A549 (cell line): Measurements from ENCODE around the gene CARD11. TPM values are rescaled to one million over a fixed set of nuclear protein-coding genes. Genes with fewer than 3 reads are reported as not detected.

Source experiments
- ATAC-seq, 2 experiments: fragments of 200-7000 bp in 1 of 2; fragments of >200 bp in 1 of 2; cut with Nextera tagmentation in 1 of 2; cut with Tn5 transposase in 1 of 2; 3 replicates each; pipeline versions ENCODE4 v1.8.0 to v1.9.1; 2018 to 2020; ENCODE audit warnings: mild to moderate bottlenecking in 1 of 2, moderate library complexity in 1 of 2
- CTCF ChIA-PET: fragments of 300-600 bp; sonication (Branson Sonifier 250); formaldehyde crosslinking; extraction: SDS; loops from one replicate; lab custom pipeline; 2021; ENCODE audit warnings: antibody characterized with exemption, inconsistent platforms; lab: Yijun Ruan, JAX
- POLR2A ChIA-PET: fragments of 350-600 bp; formaldehyde crosslinking; extraction: SDS; loops from one replicate; lab custom pipeline; 2021; ENCODE audit warnings: antibody characterized with exemption, inconsistent platforms; lab: Yijun Ruan, JAX
- DNase-seq, 2 experiments: peaks; one replicate each; pipeline versions ENCODE4 v3.0.0 to v3.0.0-alpha.2; 2011 to 2016; ENCODE audit warnings: low read depth in 1 of 2, low spot score in 1 of 2
- FAIRE-seq: peaks from 2 replicates; lab custom pipeline; 2011; peaks lifted over from hg19 to GRCh38; lab: Jason Lieb, UNC
- H3K27ac ChIP-seq, 2 experiments: fragments of >200 bp; sonication (Bioruptor Twin); formaldehyde crosslinking; 3 replicates each; pipeline ENCODE4 v1.5.1; 2016 to 2017
- H3K4me1 ChIP-seq: fragments of >200 bp; sonication (Bioruptor Twin); formaldehyde crosslinking; 3 replicates; pipeline ENCODE4 v1.6.1; 2016
- H3K4me2 ChIP-seq: fragments of >200 bp; sonication (Bioruptor Twin); formaldehyde crosslinking; 3 replicates; pipeline ENCODE4 v1.6.1; 2016
- H3K4me3 ChIP-seq: fragments of >200 bp; sonication (Bioruptor Twin); formaldehyde crosslinking; 3 replicates; pipeline ENCODE4 v1.5.1; 2016
- H3K9me3 ChIP-seq: fragments of >200 bp; sonication (Bioruptor Twin); formaldehyde crosslinking; 3 replicates; pipeline ENCODE4 v1.6.1; 2016
- CBX8 ChIP-seq: fragments of 200-600 bp; sonication (generic); IDR thresholded peaks from 2 replicates; pipeline ENCODE4 v1.6.1; 2016
- CHD2 ChIP-seq: fragments of 150-350 bp; IDR thresholded peaks from 2 replicates; pipeline ENCODE4 v1.6.1; 2014; ENCODE audit warnings: low read length; ENCODE audit not compliant: partially characterized antibody
- CHD4 ChIP-seq: fragments of 200-600 bp; sonication (generic); IDR thresholded peaks from 2 replicates; pipeline ENCODE4 v1.6.1; 2016; ENCODE audit warnings: antibody characterized with exemption, mild to moderate bottlenecking, borderline replicate concordance
- EP300 ChIP-seq, 2 experiments: fragments of >200 bp; sonication (Bioruptor Twin); formaldehyde crosslinking; IDR thresholded peaks; 2 replicates in 1 of 2; 3 replicates in 1 of 2; pipeline ENCODE4 v1.6.1; 2016 to 2017
- FOXS1 ChIP-seq: fragments of 250-450 bp; sonication (Bioruptor Pico); IDR thresholded peaks from 2 replicates; pipeline ENCODE4 v1.5.0; 2020; ENCODE audit warnings: mild to moderate bottlenecking, moderate library complexity
- HEYL ChIP-seq: fragments of 250-450 bp; sonication (Bioruptor Pico); IDR thresholded peaks from 2 replicates; pipeline ENCODE4 v1.8.0; 2021; ENCODE audit warnings: mild to moderate bottlenecking, moderate library complexity
- HOXA7 ChIP-seq: fragments of 250-450 bp; sonication (Bioruptor Pico); IDR thresholded peaks from 2 replicates; pipeline ENCODE4 v1.5.0; 2020; ENCODE audit warnings: mild to moderate bottlenecking, moderate library complexity
- HOXB5 ChIP-seq: fragments of 250-450 bp; sonication (Bioruptor Pico); IDR thresholded peaks from 2 replicates; pipeline ENCODE4 v1.5.0; 2020; ENCODE audit warnings: mild to moderate bottlenecking, moderate library complexity
- JUN ChIP-seq, 2 experiments: fragments of >200 bp; sonication (Bioruptor Twin); formaldehyde crosslinking; IDR thresholded peaks; 2 replicates in 1 of 2; 3 replicates in 1 of 2; pipeline ENCODE4 v1.6.1; 2016 to 2017
- JUNB ChIP-seq: fragments of >200 bp; sonication (Bioruptor Twin); formaldehyde crosslinking; IDR thresholded peaks from 2 replicates; pipeline ENCODE4 v1.6.1; 2016
- KDM5A ChIP-seq: fragments of 200-600 bp; sonication (generic); IDR thresholded peaks from 2 replicates; pipeline ENCODE4 v1.6.1; 2016; ENCODE audit warnings: antibody characterized with exemption, mild to moderate bottlenecking
- MAFK ChIP-seq: fragments of 450-650 bp; IDR thresholded peaks from 2 replicates; pipeline ENCODE4 v1.6.1; 2014; ENCODE audit not compliant: partially characterized antibody
- MAZ ChIP-seq: fragments of 150-350 bp; IDR thresholded peaks from 2 replicates; pipeline ENCODE4 v1.6.1; 2014; ENCODE audit warnings: antibody characterized with exemption, low read depth, low read length, borderline replicate concordance
- NPAS2 ChIP-seq: fragments of 250-450 bp; sonication (Bioruptor Pico); IDR thresholded peaks from 2 replicates; pipeline ENCODE4 v1.8.0; 2022; ENCODE audit warnings: mild to moderate bottlenecking, moderate library complexity, borderline replicate concordance
- NR3C1 ChIP-seq: fragments of >200 bp; sonication (Bioruptor Twin); formaldehyde crosslinking; IDR thresholded peaks from 3 replicates; pipeline ENCODE4 v1.6.1; 2017
- RARB ChIP-seq: fragments of 250-450 bp; sonication (Bioruptor Pico); IDR thresholded peaks from 2 replicates; pipeline ENCODE4 v1.8.0; 2021; ENCODE audit warnings: mild to moderate bottlenecking, moderate library complexity
- RNF2 ChIP-seq: fragments of 200-600 bp; sonication (generic); IDR thresholded peaks from 2 replicates; pipeline ENCODE4 v1.6.1; 2016; ENCODE audit warnings: low read depth, mild to moderate bottlenecking, antibody characterized with exemption, moderate library complexity, borderline replicate concordance
- SREBF2 ChIP-seq: fragments of 450-650 bp; IDR thresholded peaks from 2 replicates; pipeline ENCODE4 v1.6.1; 2014; ENCODE audit warnings: mild to moderate bottlenecking, moderate library complexity
- TFCP2L1 ChIP-seq: fragments of 250-450 bp; sonication (Bioruptor Pico); IDR thresholded peaks from 2 replicates; pipeline ENCODE4 v1.5.0; 2021; ENCODE audit warnings: mild to moderate bottlenecking
- TP53 ChIP-seq: fragments of 250-450 bp; sonication (Bioruptor Pico); IDR thresholded peaks from 2 replicates; pipeline ENCODE4 v1.5.0; 2021; ENCODE audit warnings: mild to moderate bottlenecking, moderate library complexity
- ZC3H11A ChIP-seq: fragments of 450-650 bp; IDR thresholded peaks from 2 replicates; pipeline ENCODE4 v1.6.1; 2014; ENCODE audit warnings: antibody characterized with exemption, mild to moderate bottlenecking
- ZFP36 ChIP-seq: fragments of 450-650 bp; IDR thresholded peaks from 2 replicates; pipeline ENCODE4 v1.6.1; 2014; ENCODE audit warnings: borderline replicate concordance; ENCODE audit not compliant: partially characterized antibody
- ZNF302 ChIP-seq: fragments of 250-450 bp; sonication (Bioruptor Pico); IDR thresholded peaks from 2 replicates; pipeline ENCODE4 v1.9.0; 2021; ENCODE audit warnings: inconsistent platforms, mild to moderate bottlenecking, moderate library complexity
- ZSCAN20 ChIP-seq: fragments of 250-450 bp; sonication (Bioruptor Pico); IDR thresholded peaks from 2 replicates; pipeline ENCODE4 v1.8.0; 2022; ENCODE audit warnings: mild to moderate bottlenecking, moderate library complexity
- WGBS: methylation state at CpG from one replicate; pipeline ENCODE4 v1.1.6; 2017; ENCODE audit errors: missing lambda C conversion rate; 5-methylcytosine and 5-hydroxymethylcytosine counted together
- polyA plus RNA-seq, 4 experiments: library from polyadenylated mRNA; depleted of rRNA in 3 of 4; stranded (reverse); fragments of >200 nt; fragmentation: RNase III in 1 of 4; extraction: RNeasy Plus Mini Kit Qiagen cat#74134 plus additional on column Dnase treatment in 1 of 4; gene quantifications; 2 replicates in 3 of 4; 3 replicates in 1 of 4; pipeline ENCODE4 v1.2.3, GENCODE V29; 2011 to 2017
- TF ChIP-seq, protein P1 (sequence below): fragments of 450-650 bp; IDR thresholded peaks from 2 replicates; pipeline ENCODE4 v1.6.1; 2014; ENCODE audit warnings: antibody characterized with exemption
- TF ChIP-seq, protein P2 (sequence below): fragments of >200 bp; sonication (Bioruptor Twin); formaldehyde crosslinking; IDR thresholded peaks from 2 replicates; pipeline ENCODE4 v1.6.1; 2016
- TF ChIP-seq, protein P3 (sequence below): fragments of 200-600 bp; sonication (generic); IDR thresholded peaks from 2 replicates; pipeline ENCODE4 v1.6.1; 2016; ENCODE audit warnings: antibody characterized with exemption, mild to moderate bottlenecking, moderate library complexity
- TF ChIP-seq, protein P4 (sequence below): fragments of >200 bp; sonication (Bioruptor Twin); formaldehyde crosslinking; IDR thresholded peaks from 3 replicates; pipeline ENCODE4 v1.5.1; 2016
- TF ChIP-seq, protein P5 (sequence below): fragments of >200 bp; sonication (Bioruptor Twin); formaldehyde crosslinking; IDR thresholded peaks from 3 replicates; pipeline ENCODE4 v1.6.1; 2016

Gene CARD11
- polyA plus RNA-seq, 2 of the 4 experiments (the other 2 are of a cell fraction), result 0.48 to 1.1 TPM

DNA sequence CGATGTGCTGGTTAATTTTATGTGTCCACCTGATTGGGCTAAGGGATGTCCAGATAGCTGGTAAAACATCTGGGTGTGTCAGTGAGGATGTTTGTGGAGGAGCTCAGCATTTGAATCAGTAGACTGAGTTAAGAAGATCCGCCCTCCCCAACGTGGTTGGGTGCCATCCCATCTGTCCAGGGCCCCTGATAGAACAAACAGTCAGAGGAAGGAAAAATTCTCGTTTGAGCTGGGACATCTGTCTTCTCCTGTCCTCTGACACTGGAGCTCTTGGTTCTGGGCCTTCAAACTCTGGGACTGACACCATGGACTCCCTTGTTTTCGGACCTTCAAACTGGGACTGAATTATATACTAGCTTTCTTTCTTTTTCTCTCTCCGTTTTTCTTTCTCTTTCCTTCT, 59.6 kb downstream of the CARD11 start:
- ChIA-PET POLR2A (no interaction called here), CTCF (no interaction called here)
- no peak overlapping the region for H3K4me3 ChIP-seq
- no peak for DNase-seq
- ATAC-seq, result no peak
- H3K9me3 ChIP-seq, result no peaks in the 10 kb centered on the region
- no peak overlapping the region for H3K4me2 ChIP-seq
- TF ChIP-seq RNF2 (no peak), FOXS1 (CRISPR knock-in tag) (no peak), KDM5A (no peak), JUN (IDR thresholded peaks at IDR 0.05) (no peak), EP300 (IDR thresholded peaks at IDR 0.05) (no peak), ZC3H11A (no peak), ZFP36 (no peak), SREBF2 (no peak), MAZ (no peak), ZNF302 (CRISPR knock-in tag) (no peak), RARB (CRISPR knock-in tag) (no peak), MAFK (no peak)
- H3K4me1 ChIP-seq, result no peaks in the 10 kb centered on the region
- FAIRE-seq, result no peak
- no peak overlapping the region for H3K27ac ChIP-seq
- WGBS, result 50% methylated on average over 6 of the region's 6 CpGs

DNA sequence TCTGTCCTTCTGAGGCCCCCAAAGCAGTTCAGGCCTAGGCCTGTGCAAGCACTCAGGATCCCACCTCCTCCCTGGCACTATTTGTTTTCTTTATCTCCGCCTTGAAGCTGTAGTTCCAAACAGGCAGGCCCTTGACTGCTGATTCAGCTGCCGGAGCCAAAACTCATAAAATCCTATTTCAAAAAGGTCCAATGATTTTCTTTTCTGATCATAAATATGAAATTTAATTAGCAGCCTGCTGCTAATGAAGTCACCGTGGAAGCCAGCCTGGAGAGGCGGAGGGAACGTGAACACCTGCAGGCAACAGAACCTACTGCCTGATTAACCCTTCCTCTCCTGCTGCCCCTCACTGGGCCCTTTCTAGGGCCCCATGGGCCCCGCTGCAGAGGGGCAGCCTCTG, 60.1 kb downstream of the CARD11 start:
- ATAC-seq (no peak), FAIRE-seq (no peak)
- Histone ChIP-seq H3K9me3 (no peaks in the 10 kb centered on the region), H3K27ac (no peak overlapping the region), H3K4me3 (no peak overlapping the region), H3K4me1 (no peaks in the 10 kb centered on the region)
- CTCF ChIA-PET, result interaction anchor here (0.7 to 0.8 kb wide), 2 partner anchors 97 to 132 kb away, joined by 3 to 4 read pairs; no protein-coding TSS in a partner anchor
- POLR2A ChIA-PET, result no interaction called here
- 84% methylated on average over 6 of the region's 6 CpGs for WGBS
- TF ChIP-seq JUN (IDR thresholded peaks at IDR 0.05) (no peak), NR3C1 (no peak), HEYL (CRISPR knock-in tag) (no peak), TFCP2L1 (no peak), CBX8 (no peak), EP300 (IDR thresholded peaks at IDR 0.05) (no peak), MAZ (no peak), TP53 (CRISPR knock-in tag) (no peak), CHD4 (no peak)
- TF ChIP-seq, protein P1, sequence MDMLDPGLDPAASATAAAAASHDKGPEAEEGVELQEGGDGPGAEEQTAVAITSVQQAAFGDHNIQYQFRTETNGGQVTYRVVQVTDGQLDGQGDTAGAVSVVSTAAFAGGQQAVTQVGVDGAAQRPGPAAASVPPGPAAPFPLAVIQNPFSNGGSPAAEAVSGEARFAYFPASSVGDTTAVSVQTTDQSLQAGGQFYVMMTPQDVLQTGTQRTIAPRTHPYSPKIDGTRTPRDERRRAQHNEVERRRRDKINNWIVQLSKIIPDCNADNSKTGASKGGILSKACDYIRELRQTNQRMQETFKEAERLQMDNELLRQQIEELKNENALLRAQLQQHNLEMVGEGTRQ, result no peak
- TF ChIP-seq, protein P2, sequence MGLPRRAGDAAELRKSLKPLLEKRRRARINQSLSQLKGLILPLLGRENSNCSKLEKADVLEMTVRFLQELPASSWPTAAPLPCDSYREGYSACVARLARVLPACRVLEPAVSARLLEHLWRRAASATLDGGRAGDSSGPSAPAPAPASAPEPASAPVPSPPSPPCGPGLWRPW, result no peak
- TF ChIP-seq, all 56 proteins: peak for 0
- H3K4me2 ChIP-seq, result no peak overlapping the region
- no peak for DNase-seq

DNA sequence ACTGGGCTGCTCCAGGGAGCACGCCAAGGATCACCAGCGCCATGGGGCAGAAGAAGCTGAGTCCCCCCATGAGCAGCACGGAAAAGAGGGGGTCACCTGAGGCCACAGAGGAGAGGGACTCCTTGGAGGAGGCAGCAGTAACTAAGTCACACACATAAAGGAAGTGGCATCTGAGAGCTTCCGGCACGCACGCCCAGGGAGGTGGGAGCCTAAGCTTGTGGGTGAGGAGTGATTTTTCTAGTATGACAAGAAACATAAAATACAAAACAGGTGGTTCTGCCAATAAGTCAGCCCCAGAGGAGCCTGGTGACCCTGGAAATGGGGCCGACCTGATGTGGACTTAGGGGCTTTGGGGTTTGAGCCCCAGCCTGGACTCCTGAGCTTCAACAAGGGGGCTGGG, 60.8 kb downstream of the CARD11 start:
- POLR2A ChIA-PET, result no interaction called here
- FAIRE-seq, result no peak
- no peak for ATAC-seq
- TF ChIP-seq, protein P3, sequence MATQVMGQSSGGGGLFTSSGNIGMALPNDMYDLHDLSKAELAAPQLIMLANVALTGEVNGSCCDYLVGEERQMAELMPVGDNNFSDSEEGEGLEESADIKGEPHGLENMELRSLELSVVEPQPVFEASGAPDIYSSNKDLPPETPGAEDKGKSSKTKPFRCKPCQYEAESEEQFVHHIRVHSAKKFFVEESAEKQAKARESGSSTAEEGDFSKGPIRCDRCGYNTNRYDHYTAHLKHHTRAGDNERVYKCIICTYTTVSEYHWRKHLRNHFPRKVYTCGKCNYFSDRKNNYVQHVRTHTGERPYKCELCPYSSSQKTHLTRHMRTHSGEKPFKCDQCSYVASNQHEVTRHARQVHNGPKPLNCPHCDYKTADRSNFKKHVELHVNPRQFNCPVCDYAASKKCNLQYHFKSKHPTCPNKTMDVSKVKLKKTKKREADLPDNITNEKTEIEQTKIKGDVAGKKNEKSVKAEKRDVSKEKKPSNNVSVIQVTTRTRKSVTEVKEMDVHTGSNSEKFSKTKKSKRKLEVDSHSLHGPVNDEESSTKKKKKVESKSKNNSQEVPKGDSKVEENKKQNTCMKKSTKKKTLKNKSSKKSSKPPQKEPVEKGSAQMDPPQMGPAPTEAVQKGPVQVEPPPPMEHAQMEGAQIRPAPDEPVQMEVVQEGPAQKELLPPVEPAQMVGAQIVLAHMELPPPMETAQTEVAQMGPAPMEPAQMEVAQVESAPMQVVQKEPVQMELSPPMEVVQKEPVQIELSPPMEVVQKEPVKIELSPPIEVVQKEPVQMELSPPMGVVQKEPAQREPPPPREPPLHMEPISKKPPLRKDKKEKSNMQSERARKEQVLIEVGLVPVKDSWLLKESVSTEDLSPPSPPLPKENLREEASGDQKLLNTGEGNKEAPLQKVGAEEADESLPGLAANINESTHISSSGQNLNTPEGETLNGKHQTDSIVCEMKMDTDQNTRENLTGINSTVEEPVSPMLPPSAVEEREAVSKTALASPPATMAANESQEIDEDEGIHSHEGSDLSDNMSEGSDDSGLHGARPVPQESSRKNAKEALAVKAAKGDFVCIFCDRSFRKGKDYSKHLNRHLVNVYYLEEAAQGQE, result no peak
- no peak for TF ChIP-seq NPAS2 (CRISPR knock-in tag)
- TF ChIP-seq TP53 (CRISPR knock-in tag), result no peak
- TF ChIP-seq CBX8, result no peak
- no peak for TF ChIP-seq HOXB5
- no peak for TF ChIP-seq HOXA7
- no peak for TF ChIP-seq CHD2
- TF ChIP-seq, protein P4, sequence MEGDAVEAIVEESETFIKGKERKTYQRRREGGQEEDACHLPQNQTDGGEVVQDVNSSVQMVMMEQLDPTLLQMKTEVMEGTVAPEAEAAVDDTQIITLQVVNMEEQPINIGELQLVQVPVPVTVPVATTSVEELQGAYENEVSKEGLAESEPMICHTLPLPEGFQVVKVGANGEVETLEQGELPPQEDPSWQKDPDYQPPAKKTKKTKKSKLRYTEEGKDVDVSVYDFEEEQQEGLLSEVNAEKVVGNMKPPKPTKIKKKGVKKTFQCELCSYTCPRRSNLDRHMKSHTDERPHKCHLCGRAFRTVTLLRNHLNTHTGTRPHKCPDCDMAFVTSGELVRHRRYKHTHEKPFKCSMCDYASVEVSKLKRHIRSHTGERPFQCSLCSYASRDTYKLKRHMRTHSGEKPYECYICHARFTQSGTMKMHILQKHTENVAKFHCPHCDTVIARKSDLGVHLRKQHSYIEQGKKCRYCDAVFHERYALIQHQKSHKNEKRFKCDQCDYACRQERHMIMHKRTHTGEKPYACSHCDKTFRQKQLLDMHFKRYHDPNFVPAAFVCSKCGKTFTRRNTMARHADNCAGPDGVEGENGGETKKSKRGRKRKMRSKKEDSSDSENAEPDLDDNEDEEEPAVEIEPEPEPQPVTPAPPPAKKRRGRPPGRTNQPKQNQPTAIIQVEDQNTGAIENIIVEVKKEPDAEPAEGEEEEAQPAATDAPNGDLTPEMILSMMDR, result no peak
- TF ChIP-seq TFCP2L1, result no peak
- no peak for TF ChIP-seq ZNF302 (CRISPR knock-in tag)
- TF ChIP-seq ZSCAN20 (CRISPR knock-in tag), result no peak
- no peak for TF ChIP-seq ZC3H11A
- TF ChIP-seq JUNB, result no peak
- TF ChIP-seq, protein P5, sequence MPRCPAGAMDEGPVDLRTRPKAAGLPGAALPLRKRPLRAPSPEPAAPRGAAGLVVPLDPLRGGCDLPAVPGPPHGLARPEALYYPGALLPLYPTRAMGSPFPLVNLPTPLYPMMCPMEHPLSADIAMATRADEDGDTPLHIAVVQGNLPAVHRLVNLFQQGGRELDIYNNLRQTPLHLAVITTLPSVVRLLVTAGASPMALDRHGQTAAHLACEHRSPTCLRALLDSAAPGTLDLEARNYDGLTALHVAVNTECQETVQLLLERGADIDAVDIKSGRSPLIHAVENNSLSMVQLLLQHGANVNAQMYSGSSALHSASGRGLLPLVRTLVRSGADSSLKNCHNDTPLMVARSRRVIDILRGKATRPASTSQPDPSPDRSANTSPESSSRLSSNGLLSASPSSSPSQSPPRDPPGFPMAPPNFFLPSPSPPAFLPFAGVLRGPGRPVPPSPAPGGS, result no peak

More for the DNA sequence above, 60.8 kb downstream of the CARD11 start:
- CTCF ChIA-PET, result interaction anchor here (0.7 to 1.0 kb wide), 3 partner anchors 15 to 133 kb away, joined by 3 to 4 read pairs (median 3); no protein-coding TSS in a partner anchor
- H3K4me3 ChIP-seq, result no peak overlapping the region
- no peak overlapping the region for H3K27ac ChIP-seq
- no peak for DNase-seq
- WGBS, result 76% methylated on average over 7 of the region's 7 CpGs
- H3K9me3 ChIP-seq, result no peaks in the 10 kb centered on the region
- H3K4me2 ChIP-seq, result no peak overlapping the region
- H3K4me1 ChIP-seq, result no peaks in the 10 kb centered on the region
